Measurements from ENCODE around the gene KCNQ1.

KCNQ1 gene

DNA sequence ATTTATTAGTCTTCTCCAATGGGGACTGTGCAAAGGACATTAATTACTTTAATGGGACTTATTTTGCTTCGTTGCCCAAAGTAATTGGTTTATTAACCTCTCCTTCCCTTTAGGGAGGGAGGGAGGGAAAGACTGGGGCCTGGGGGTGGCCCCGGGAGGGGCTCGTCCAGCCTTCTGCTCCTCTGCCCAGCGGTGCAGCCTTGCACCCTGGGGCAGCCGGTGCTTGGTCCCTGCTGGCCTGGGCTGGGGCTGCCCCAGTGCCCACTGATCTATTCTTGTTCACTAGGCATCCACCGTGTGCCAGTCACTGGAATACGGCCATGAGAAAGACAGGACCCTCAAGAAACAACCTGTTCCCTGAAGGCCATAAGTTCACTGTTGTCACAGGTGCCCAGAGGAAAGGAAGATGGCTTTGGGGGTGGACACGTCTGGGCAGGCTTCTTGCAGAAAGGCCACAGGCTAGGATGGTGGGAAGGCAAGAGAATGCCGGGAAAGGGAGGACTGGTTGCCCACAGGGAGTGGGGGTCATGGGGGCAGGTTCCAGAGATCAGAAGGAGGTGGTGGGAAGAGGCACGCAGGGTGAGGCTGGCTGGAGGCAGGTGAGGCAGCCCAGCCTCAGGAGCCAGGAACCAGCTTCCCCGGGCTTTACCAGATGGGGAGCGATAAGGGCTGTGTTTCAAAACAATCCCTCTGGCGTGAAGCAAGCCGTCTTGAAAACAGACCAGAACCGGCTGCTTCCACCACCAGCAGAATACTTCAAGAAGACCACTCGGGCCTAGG is 302.6 kb downstream of the KCNQ1 start:
- no peak for DNase-seq (ENCODE audit: low read depth in 2 of 2)

- DNase-seq (ENCODE audit: low read depth in 2 of 2) = no peak
Observed at GRCh38 chr11:2748061-2748813, 303.4 kb downstream of the KCNQ1 start.

DNA sequence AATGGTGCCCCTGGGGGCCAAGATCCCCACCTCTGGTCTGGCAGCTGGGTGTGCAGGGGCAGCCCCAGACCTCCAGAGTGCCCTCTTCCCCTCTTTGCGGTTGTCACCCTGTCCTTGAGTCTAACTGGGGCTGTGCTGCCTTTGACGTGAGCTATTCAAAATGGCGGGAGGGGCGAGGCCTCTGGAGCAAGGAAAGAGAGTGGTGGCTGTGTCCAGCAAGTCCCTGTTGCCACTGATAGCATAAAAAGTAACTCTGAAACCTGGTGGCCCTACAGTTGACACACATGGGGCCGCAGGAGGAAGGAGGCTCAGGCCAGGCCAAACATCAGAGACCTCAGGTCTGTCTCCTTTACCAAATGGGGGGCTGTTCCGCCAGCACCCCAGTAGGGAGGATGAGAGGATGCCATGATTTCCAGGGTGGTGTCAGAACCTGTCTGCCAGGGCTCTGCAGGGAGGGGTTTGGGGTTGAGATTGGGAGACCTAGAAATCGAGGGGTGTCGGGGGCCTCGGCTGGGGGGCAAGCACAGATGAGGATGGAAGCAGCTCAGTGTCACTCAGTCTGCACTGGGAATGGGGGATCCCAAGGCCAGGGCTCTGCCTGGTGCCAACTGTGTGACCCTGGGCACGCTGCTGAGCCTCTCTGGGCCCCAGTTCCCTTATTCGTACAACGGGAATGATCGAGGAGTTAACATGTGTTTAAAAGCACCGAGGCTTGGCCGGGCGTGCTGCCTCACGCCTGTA is 304.2 kb downstream of the KCNQ1 start:
- DNase-seq (ENCODE audit: low read depth in 2 of 2) = no peak

DNA sequence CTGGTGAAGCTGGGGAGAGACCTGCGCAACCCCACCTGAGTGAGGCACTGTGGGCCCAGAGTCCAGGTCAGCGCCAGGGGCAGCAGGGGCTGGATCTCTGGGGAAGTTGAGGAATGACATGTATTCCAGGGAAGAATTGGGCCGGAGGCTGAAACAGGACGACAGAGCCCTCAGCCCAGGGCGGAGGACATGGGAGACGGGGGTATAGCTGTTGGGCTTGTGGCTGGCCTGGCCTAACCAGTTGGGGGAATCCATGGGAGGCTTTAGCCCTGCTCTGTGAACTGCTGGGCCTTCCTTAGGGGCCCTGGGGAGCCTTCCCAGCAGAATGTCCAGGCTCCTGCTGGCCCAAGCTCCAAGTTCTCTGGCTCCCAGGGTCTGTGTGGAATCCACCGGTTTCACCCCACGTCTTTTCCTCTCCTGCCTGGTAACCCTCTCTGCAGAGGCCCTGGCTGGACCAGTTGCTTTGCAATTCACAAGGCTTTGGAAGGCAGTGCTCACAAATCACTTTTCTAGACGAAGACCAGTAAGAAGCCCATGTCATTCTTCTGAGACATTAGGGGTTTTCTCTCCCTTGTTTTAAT is 305.4 kb downstream of the KCNQ1 start:
- DNase-seq (ENCODE audit: low read depth in 2 of 2) = no peak

DNA sequence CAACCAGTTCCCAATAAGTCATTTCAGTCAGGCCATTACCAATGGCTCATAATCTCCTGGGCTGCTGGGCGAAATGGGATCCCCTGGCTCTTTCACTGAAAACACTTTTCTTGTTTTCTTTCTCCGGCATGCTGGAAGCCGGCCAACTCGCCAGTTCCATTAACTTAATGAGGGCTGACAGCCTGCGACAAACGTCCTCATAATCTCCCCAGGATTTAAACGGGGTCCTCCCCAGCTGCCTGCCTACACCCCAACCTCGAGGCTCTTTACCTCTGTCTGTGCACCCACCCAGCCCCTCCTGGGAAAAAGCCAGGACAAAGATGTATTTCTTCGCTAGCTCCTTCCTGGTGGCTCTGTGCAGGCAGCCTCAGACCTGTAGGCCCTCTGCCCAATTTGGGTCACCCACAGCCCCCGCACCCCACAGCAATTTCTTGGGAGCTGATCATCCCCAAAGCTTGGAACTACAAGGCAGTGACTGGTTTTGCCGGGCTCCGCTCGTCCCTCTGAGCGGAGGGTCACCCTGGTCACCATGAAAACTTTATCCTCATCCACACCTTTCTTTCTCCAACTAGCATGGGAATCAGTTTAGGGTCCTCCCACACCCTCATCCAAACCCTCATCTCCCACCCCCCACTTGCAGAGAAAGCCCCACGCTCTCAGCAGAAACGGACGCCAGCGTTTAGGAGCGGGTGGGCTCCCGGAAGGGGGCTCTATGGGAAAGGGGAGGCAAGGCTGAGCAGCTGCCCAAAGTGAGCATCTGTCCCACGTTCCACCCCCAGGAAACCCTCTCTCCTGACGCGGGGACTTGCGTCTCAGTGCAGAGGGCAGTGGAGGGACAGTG is 306.1 kb downstream of the KCNQ1 start:
- no peak for DNase-seq (ENCODE audit: low read depth in 2 of 2)

DNA sequence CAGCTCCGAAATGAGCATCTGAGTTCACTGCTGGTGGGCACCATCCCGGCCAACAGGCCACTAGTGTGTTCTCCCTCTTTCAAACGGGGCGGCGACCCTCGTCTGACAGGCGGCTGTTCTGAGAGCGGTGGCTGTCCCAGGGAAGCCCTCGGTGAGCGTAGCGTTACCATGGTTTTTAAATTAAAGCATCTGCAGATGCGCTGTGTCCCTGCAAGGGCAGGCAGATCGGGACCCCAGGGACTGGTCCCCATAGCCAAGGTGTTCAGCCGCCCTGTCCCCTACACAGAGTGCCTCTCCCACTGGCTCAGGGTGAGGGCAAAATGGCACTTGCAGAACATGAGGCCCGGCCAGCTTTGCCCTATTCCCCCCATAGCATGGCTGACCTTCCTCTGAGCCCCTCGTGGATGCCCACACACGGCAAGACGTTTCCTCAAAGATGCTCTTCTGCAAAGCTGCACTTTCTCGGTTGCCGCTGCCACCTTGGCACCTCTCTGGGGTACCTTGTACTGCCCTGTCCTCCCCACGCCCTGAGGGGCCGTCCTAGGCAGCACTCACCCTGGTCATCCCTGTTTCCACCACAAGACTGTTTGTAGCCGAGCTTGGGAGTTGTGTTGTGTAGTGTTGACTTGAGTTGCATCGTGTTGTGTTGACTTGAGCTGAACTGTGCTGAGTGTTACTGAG is 306.9 kb downstream of the KCNQ1 start:
- no peak for DNase-seq (ENCODE audit: low read depth in 2 of 2)

GRCh38 chr11:2752204-2752770 is 307.5 kb downstream of the KCNQ1 start:
- DNase-seq (ENCODE audit: low read depth in 2 of 2) = no peak

DNA sequence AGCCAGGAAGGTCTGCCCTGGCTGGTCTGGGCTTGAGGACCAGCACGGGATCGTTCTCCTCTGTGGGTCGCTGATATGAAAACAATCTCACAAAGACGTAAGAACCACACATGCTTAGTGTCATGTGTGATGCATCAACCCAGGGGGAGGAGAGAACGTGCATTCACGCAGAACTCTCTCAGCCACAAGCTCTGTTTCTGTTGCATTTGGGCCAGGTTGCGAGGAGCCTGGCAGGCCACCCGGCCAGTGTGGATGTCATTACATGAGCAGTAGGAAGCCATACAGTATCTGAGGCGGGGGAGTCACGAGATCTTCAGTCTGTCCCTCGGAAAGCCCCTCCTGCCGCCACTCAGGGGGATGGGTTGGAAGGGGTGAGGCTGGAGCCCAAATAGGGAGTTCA is 308.1 kb downstream of the KCNQ1 start:
- DNase-seq (ENCODE audit: low read depth in 2 of 2) = no peak

DNA sequence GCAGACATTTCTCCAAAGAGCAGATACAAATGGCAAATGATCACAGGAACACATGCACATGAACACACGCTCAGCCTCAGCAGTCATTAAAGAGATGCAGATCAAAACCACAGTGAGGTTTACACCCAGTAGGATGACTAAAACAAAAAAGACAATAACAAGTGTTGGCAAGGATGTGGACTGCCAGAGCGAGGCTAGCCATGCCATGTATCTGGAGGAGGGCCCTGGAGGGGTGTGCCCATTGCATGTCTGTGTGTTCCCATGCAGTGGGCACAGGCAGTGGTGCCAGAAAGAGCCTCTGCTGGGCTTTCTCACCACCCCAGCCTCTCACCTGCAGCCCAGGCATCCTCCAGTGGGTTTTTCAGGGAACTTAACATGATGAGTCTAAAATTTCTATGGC is 309.2 kb downstream of the KCNQ1 start:
- no peak for DNase-seq (ENCODE audit: low read depth in 2 of 2)

GRCh38 chr11:2755071-2755470 is 310.3 kb downstream of the KCNQ1 start:
- DNase-seq (ENCODE audit: low read depth in 2 of 2) = no peak

- no peak for DNase-seq (ENCODE audit: low read depth in 2 of 2)
Observed at GRCh38 chr11:2758751-2759150, 313.9 kb downstream of the KCNQ1 start.

DNA sequence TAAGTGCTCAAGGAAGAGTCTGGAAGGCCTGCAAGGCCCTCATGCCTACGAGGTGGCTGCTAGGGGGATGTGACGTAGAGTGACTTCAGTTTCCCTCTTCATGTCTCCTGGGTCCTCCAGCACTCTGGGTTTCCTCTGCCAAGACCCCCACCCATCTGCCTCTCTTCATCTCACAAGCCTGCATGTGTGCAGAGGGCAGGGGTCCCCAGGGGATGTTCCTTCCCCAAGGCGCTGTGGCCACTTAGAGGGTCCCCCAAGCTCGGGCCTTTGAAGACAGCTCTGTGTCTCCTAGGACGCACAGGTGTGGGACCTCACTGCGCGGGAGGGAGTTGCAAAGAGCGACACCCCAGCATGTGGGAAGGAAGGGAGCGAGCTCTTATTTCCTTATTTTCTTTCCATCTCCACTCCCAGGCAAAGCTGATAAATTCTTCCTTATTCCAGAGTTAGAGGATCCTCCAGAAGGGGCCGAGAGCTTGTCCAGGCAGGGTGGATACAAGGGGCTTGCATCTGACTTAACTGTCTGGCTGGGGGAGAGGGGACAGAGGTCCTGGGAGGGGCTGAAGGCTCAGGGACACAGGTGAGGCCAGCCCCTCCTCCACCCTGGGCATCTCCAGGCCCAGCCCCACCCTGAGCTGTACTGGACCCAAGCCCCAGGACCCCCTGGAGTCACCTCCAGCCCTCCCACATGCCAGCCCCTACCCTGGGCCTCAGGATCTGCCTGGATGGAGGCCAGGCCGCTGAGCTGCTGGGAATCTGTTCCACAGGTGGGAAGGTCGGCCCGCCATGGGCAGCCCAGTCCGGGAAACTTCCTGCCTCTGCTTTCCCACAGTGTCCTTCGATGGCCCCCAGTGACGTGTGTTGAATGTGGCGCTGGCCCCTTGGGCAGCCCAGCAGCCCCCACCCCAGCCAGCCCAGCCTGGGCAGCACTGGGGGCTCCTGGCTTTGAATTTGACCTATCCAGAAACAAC is 314.7 kb downstream of the KCNQ1 start:
- DNase-seq (ENCODE audit: low read depth in 2 of 2) = no peak

DNA sequence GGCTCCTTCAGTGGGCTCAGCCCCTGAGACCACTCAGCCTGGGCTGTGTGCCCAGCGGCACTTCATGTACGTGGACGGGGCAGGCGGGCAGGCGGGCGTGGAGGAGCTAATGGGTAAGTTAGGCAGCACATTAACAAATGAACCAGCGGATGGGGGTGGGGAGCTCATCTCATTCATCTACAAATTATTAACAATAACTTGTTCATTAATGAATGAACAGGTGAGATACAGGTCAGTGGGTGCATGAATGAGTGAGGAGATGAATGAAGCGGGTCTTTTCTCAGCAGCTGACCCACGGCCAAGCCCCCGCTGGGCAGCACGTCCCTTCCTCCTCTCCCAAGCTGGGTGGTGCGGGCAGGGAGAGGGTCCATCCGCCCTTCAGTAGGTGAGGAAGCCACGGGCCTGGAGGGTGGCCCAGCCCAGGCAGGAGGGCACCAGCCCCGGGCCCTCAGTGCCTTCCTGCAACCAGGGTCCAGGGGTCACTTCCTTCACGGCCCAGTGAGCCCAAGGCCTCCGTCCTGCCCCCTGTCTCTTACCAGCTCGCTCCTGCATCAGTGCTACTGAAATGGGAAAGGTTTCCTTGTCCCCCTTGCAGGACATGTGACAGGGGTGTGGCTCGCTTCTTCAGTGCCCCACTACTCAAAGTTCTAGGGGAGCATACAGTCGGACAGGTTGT is 315.5 kb downstream of the KCNQ1 start:
- DNase-seq (ENCODE audit: low read depth in 2 of 2) = no peak

GRCh38 chr11:2761131-2762030 is 316.6 kb downstream of the KCNQ1 start:
- DNase-seq (ENCODE audit: low read depth in 2 of 2) = no peak

GRCh38 chr11:2762031-2762380 is 317.2 kb downstream of the KCNQ1 start:
- no peak for DNase-seq (ENCODE audit: low read depth in 2 of 2)

- DNase-seq (ENCODE audit: low read depth in 2 of 2) = no peak
Observed at GRCh38 chr11:2762451-2762850, 317.6 kb downstream of the KCNQ1 start.

GRCh38 chr11:2763984-2764383 is 319.2 kb downstream of the KCNQ1 start:
- DNase-seq (ENCODE audit: low read depth in 2 of 2) = no peak

DNA sequence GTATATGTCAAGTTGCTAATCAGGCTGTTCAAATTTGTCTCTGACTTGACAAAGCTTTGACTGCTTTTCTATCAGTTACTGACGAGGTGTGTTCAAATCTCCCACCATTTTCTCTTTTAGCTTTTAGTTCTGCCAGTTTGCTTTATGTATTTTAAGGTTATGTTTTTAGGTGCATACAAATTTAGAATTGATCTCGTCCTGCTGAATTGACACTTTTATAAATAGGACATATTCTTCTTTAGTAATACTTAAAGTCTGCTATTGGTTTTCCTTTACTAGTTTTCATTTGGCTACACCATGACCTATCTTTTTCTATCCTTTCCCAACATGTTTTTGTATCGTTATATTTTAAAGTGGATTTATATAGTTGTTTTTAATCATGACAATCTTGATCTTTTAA is 320.7 kb downstream of the KCNQ1 start:
- DNase-seq (ENCODE audit: low read depth in 2 of 2) = no peak

Data from stimulated activated CD8-positive, alpha-beta memory T cell treated with anti-CD3 and anti-CD28 coated beads, Interleukin-15, amount 100 ng/mL, for 4 hours (primary cell).